Hematopoietic multipotent progenitor cell treated with erythropoietin and hydrocortisone succinate and interleukin-3 and kit ligand, for 4 days (in vitro differentiated cells): Measurements from ENCODE around the gene TJP2.

Experiments used
- DNase-seq: peaks from one replicate; pipeline ENCODE4 v3.0.0-alpha.2; 2015

The TJP2 gene

DNA sequence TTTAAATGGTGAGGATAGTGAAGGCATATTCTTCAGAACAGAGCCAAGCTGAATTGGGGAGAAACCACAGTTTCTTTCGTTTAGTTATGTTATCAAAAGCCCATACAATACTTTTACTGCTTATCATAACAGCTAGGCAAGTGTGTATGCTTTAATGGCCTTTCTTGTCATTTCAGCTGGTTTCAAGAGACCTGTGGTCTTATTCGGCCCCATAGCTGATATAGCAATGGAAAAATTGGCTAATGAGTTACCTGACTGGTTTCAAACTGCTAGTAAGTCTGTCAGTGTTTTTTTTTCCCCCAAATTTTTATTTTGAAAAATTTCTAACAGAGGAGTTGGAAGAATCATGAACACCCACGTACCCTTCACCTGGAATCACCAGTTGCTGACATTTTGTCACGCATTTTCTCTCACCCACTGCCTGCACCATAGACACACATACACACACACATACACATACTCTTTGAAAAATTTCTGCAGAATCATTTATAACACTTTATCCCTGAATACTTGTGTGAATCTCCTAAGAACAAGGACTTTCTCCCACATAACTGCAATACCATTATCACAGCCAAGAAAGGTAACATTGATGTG lies 63.7 kb downstream of the TJP2 start:
- no peak for DNase-seq

DNA sequence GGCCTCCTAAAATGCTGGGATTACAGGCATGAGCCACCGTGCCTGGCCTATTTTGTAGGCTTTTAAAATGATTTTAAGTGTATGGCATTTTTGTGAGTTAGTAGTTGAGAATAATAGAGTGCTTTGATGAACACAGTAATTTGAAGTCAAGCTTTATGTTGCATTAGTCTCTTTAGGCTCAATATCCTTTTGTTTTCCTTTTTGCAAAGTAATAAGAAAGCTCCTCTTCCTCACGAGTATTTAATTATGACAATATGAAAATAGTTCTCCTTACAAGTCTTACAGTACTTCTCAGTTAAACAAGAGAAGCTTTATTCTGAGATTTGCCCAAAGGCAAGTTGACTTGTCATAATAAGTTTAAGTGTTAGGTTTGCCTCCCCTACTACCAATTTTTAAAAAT lies 69.0 kb downstream of the TJP2 start:
- DNase-seq: no peak

DNA sequence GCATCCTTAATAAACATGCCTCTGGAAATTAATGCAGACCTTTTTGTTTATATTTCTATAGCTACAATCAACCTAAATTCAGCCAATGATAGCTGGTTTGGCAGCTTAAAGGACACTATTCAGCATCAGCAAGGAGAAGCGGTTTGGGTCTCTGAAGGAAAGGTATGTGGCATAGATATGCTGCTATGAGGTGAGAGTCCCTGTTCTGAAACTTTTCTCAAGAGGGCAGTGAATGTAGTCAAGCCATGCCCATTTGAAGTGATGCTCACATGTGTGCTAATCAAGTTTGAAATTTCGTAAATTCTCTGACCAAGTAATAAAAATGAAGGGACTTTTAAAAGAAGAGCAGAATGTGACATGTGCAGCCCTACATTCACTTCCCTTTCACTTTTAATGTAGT lies 72.6 kb downstream of the TJP2 start:
- no peak for DNase-seq

DNA sequence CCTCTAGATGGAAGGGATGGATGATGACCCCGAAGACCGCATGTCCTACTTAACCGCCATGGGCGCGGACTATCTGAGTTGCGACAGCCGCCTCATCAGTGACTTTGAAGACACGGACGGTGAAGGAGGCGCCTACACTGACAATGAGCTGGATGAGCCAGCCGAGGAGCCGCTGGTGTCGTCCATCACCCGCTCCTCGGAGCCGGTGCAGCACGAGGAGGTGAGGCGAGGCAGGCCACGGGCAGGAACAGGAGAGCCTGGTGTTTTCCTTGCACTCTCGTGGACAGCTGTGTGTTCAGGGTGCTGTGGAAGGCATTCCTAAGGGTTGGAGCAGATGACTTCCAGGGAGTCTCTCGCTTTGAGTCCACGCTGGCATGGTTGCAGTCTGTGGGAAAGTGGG lies 73.9 kb downstream of the TJP2 start:
- no peak for DNase-seq

DNA sequence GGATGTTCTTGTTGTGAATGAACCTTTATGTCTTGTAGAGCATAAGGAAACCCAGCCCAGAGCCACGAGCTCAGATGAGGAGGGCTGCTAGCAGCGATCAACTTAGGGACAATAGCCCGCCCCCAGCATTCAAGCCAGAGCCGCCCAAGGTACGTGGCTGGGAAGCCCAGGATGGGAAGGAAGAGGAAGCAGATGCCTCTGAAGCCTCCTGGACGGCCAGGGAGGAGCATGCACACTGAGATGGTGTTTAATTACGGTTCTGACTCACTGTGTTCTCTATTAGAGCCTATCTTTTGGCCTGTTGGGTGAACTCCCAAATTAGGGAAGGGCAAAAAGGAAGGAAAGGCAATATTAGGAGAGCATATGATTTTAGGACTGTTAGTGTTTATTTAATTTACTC lies 75.3 kb downstream of the TJP2 start:
- DNase-seq: no peak

DNA sequence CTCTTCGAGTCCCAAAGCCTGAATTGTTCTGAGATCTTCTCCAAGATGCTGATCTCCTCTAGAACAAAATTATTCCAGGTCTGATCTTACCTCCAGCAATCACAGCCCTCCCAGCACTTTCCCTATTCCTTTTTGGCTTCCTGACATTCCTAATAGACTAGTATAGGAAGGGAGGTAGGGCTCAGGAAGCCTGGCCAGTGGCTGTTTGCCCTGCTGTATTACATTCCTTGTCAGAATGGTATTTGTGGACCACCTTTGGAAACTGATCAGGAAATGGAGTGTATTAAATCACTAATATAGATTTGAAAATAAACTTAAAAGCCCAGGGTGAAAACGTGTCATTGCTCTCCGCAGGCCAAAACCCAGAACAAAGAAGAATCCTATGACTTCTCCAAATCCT lies 76.6 kb downstream of the TJP2 start:
- DNase-seq: no peak

DNA sequence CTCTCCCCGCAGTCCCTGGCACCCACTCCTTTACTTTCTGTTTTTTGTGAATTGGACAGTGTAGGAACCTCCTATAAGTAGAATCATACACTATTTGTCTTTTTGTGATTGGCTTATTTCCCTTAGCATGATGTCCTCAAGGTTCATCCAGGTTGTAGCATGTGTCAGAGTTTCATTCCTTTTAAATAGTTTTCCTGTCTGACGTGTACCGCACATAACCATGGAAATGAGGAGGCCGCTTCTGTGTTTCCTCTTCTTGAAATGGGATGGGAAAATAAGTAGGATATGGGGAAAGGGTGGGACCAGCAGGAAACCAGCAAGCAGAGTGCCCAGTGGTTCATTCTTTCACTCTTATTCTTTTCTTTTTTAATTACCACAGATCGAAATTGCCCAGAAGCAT lies 78.4 kb downstream of the TJP2 start:
- DNase-seq: no peak

DNA sequence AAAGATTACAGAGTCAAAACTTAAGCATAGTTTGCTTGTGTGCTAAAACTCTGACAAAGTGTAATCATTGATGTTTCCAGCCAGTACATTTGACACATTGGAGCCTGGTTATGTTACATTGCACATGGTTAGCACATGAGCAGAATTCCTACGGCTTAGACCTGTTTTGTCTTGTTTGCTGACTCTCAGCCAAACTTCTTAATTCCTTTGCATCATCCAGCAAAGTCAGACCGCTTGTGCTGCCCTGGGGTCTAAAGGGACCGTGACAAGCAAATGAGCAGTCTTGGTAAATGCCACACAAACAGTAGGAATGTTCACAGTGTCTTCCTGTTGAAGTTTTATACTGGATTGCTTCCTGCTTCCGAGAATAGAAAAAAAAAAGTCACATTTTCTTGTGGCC lies 79.0 kb downstream of the TJP2 start:
- DNase-seq: no peak

DNA sequence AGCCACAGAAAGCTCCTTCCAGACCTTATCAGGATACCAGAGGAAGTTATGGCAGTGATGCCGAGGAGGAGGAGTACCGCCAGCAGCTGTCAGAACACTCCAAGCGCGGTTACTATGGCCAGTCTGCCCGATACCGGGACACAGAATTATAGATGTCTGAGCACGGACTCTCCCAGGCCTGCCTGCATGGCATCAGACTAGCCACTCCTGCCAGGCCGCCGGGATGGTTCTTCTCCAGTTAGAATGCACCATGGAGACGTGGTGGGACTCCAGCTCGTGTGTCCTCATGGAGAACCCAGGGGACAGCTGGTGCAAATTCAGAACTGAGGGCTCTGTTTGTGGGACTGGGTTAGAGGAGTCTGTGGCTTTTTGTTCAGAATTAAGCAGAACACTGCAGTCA lies 80.1 kb downstream of the TJP2 start:
- DNase-seq: no peak

DNA sequence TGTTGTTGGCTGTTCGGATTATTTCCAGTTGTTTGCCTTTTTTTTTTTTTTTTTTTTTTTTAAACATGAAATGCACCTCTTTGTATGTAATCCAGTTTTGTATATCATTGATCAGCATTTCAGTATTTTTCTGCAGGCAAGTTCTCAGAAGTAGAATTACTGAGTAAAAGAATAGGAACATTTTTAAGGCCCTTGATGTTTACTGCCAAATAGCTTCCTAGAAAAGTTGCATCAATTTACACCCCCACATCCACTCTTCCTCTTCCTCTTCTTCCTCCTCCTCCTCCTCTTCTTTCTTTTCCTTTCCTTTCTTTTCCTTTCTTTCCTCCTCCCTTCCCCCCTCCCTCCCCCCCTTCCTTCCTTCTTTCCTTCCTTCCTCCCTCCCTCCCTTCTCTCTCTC lies 81.5 kb downstream of the TJP2 start:
- DNase-seq: no peak

DNA sequence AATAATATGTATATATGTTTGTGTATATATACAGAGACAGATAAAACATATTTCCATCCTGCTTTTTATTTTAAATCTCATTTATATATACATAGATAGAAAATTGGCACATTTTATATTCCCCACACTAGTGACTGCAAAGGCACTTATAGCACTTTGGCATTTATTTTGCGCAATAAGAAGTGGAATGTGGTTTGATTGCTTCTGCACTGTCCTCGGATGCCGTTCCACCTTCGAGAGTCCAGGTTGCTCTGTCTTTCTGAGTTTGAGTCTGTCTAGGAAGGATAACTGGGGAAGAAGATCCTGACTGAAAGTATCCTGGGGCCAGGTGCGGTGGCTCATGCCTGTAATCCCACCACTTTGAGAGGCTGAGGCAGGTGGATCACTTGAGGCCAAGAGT lies 84.5 kb downstream of the TJP2 start:
- no peak for DNase-seq

DNA sequence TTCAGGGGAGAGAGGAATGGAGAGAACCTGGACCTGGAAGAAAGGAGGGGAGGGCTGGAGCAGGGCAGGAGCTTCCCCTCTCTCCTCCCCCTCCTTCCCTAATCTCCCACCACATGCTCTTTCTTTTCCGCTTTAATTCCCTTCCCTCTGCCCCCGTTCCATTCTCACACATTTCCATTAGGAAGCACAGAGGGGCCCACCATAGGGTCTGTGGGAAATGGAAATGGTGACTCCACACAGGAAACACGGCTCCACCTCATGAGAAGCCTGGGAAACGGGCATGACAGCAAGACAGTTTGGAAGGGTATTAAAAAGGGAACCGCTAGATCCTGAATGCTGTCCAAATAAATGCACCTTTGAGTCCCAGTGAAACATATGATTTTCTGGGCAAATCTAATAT lies 86.1 kb downstream of the TJP2 start:
- no peak for DNase-seq

DNA sequence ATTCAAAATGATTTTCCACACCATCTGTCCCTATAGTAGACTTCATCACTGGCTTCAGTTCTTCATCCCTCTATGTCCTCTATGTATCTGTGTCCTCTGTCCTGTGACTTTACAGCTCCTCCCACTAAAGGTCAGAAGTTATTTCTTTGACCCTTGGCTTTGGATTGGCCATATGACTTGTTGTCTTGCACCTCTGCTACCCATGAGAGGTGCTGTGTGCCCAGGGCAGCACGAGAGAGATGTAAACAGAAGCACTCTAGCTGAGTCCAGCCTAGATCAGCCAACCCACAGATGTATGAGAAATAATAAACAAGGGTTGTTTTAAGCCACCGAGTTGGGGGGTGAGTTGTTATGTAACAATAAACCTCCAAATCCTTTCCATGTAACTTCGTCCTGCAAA lies 87.6 kb downstream of the TJP2 start:
- no peak for DNase-seq

DNA sequence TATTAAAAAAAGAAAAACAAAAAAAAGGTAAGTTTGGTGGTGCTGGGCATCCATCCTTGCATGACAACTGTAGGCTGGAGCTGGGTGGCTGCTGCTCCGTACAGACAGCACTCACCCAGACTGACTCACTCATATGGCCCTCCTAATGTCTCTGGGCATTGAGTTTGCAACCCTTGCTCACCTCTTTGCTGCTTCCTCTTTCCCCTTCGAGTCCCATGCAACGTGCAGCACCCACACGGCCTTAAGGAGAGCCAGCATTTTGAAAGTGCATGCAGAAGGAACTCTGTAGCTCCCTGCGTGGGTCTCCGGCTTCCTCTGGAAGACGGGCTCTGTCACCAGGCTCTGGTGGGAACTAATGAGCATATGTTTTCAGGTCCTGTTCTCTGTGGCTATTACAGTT lies 90.4 kb downstream of the TJP2 start:
- DNase-seq: peak; percentile 22

DNA sequence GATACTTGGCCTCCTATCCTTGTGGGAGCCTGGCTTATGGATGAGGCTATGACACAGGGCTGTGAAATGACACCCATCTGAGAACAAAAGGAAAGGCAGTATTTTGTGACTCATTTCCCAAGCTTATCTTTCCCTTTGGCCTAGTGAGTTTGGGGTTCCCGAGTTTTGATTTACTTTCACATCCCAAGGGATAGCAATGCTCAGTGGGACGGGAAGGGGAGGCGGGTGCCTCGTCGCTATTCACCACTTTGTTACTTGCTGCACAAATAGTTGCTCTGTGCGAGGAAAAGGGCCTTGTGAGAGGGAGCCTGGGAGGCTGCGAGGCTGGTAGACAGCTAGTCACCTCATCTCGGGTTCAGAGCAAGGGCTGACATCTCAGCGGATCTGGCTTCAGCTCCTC lies 91.8 kb downstream of the TJP2 start:
- no peak for DNase-seq

DNA sequence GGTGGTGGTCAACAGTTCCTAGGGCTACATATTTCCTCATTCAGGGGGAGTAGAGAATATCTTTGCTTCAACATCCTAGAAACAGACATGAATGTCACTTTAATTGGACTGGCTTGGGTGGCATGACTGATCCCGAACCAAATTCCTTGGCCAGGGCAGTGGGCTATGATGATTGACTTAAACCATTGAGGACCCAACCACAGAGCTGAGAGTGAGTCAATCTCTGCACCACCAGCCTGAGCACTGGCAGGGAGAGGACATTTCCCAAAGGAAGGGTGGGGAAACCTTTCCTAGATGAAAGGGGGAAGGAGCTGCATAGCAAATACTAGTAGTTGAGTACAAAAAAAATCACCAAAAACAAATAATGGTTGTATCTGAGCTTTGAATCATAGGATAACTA lies 98.1 kb downstream of the TJP2 start:
- DNase-seq: no peak

DNA sequence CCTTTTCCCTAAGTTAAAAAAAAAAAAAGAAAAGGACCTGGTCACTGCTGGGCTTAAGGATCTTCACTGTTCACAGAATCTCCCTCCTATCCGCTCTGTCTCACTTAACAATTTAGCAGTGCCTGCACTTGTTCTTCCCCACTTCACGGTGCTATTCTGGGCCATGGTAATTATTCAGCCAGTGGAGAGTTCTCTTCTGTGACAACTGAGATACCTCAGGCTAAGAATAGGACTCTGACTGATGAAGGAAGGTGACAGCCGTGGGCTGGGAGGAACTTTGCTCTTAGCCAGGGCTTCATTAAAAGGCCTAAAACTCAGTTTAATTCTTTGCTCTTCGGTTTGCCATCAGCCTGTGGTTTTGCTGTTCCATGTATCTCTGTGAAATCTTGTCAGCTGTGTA lies 99.1 kb downstream of the TJP2 start:
- DNase-seq: no peak

DNA sequence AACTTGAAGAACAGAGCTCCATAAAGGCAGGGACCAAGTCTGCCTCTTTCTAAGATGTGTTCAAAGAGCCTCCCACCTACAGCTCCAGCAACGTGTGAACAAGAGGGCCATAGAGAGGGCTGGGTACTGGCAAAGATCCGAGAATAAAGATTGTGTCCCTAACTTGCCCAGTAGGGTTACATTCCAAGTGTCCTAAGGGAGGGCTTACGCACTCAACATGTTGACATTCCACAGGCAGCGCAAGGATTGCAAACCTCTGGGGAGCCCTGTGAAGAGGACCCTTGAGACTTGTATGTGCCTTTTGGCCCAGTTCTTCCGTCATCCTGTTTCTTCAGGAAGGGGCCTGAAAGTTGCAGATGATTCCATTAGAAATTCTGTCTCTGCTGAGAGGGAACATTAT lies 102.7 kb downstream of the TJP2 start:
- DNase-seq: no peak

DNA sequence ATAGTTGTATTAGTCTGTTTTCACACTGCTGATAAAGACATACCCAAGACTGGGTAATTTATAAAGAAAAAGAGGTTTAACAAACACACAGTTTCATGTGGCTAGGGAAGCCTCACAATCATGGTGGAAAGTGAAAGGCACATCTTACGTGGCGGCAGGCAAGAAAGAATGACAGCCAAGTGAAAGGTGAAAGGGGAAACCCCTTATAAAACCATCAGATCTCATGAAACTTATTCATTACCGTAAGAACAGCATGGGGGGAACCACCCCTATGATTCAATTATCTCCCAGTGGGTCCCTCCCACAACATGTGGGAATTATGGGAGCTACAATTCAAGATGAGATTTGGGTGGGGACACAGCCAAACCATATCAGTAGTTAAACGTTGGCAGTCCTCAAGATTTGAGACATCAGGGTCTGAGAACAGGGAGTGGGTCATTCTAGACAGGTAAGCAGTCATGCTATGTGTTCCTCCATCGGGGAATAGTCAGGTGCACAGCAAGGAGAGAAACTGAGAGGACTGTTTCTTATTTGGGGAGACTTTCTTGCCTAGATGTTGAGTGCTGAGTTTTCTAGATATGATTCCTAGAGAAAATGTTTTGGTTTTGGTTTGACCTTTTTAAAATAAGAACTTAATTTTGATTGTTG lies 105.1 kb downstream of the TJP2 start:
- DNase-seq: no peak

DNA sequence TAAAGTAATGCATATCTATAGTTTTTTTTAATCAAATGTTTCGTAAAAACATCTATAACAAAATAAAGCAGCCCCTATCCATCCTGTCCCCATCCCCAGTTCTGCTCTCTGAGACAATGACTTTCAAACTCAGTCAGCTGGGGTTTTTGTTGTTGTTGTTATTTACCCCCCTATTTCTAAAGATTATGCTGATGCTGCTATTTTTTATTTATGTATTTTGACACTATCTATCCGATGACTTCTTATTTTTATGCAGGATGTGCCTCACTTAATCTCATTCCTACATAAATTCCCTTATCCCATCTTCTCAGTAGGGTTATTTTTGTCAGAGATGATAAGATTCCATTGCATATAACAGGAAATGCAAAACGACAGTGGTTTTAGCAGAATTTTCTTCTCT lies 105.7 kb downstream of the TJP2 start:
- no peak for DNase-seq

DNA sequence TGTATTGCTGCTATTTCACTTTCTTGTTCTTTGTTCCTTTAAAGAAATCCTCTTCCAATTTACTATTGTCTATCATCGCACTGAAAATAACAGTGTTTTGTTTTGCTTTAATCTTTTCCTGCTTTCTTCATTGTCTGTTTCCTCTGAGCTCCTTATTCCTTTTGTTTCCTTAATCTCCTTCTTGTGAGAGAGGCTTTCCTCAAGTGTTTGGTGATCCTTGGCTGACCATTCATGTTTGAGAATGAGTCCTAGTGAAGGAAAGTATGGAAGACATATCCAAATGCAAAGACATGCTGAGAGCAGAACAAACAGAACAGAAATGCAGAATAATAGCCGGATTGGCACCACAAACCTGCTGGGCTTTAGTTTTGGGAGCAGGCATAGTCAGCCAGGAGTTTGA lies 108.9 kb downstream of the TJP2 start:
- DNase-seq: no peak

DNA sequence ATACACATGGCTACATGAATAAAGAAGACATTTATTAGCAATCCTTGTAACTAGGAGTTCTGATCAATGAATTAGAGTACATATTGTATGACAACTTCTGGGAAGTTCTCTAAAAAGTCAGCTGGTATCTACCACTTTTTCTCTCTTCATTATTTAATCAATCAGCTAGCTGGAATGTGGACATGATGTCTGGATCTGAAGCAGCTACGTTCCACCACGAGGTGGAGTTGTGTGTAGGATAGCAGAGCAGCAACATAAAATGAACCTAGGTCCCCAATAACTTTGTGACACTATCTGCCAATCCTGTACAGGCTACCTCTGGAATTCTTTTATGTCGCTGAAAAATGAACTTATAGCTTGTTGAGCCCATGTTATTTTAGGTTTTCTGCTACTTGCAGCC lies 118.0 kb downstream of the TJP2 start:
- no peak for DNase-seq

DNA sequence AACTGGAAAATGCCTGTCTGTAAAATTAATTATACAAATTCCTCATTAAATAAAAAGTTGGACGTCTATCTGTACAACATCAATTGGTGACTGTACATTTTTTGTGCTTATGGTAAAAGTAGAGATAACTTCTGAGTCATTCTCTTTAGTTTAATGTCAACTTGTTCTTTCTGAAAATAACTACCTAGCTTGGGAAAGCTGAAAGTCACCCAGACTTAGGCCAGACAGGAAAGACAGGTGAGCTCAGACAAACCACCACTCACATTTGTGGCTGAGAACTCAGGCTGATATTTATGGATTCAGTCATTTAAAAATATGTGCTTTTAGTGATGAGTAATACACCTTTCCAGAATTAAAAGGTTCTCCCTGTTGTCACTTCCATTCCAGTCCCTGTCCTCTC lies 119.1 kb downstream of the TJP2 start:
- DNase-seq: no peak

DNA sequence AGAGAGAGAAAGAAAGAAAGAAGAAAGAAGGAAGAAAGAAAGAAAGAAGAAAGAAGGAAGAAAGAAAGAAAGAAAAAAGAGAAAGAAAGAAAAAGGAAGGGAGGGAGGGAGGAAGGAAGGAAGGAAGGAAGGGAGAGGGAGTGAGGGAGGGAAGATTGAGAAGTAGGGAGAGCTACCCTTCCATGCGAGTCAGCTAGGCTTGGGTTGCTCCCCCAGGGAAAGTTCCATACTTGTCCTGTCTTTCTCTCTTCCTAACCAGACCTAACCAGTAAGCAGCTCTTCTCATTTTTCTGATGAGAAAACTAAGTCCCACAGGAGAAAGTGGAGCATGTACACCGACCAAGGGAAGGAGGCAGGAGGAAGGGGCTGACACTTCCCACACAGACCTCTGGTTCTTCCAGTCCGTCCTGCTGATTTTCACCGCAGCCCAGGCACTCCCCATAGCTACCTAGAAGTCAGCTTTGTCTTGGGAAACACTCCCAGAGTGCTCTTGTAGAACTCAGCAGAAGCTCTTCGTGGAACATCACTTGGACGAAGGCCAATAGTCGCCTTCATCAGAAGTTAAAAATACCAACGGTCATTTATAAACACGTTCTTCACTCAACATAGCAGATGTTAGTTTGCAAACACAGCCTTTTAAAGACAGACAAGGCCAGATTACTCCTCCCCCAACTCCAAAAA lies 121.9 kb downstream of the TJP2 start:
- no peak for DNase-seq
